K562 (cell line): ENCODE measurements around the gene BCKDHB. TPM values are rescaled to one million over a fixed set of nuclear protein-coding genes. Genes with fewer than 3 reads are reported as not detected.

Experiments
- ATAC-seq: fragments of 200-7000 bp; cut with Tn5 transposase; 3 replicates; pipeline ENCODE4 v1.9.1; 2020; ENCODE audit warnings: moderate library complexity
- BruUV-seq: library from RNA; stranded (reverse); fragments of 400-500 nt; replicated peaks from 2 replicates; lab custom pipeline; 2021; lab: Mats Ljungman, UMichigan
- CTCF ChIA-PET: fragments of 300-600 bp; formaldehyde crosslinking; extraction: SDS; loops from one replicate; lab custom pipeline; 2021; ENCODE audit warnings: low intra/inter-chr PET ratio; lab: Yijun Ruan, JAX
- POLR2A ChIA-PET: fragments of 300-600, 350-650 bp; sonication (Branson Sonifier 250); formaldehyde crosslinking; extraction: SDS; loops from one replicate; lab custom pipeline; 2021; ENCODE audit warnings: antibody characterized with exemption, inconsistent platforms; lab: Yijun Ruan, JAX
- DNase-seq, 4 experiments: peaks; one replicate each; pipeline versions ENCODE4 v3.0.0 to v3.0.0-alpha.2; 2011 to 2018; ENCODE audit warnings: low spot score in 3 of 4, mixed read lengths in 3 of 4; ENCODE audit errors: extremely low read depth in 1 of 4
- FAIRE-seq: peaks from 2 replicates; lab custom pipeline; 2011; peaks lifted over from hg19 to GRCh38; lab: Jason Lieb, UNC
- H2AFZ ChIP-seq: 2 replicates; pipeline ENCODE4 v1.6.0; 2011; ENCODE audit warnings: low read depth, low read length, control low read depth, inconsistent platforms
- H3K27ac ChIP-seq: fragments of 200-600 bp; 3 replicates; pipeline ENCODE4 v1.8.0; 2011; ENCODE audit warnings: low read depth, mild to moderate bottlenecking, control low read depth, inconsistent platforms, low read length, moderate library complexity, mixed read lengths; ENCODE audit errors: extremely low read depth
- H3K27me3 ChIP-seq, 2 experiments: fragments of 300-600 bp in 1 of 2; 2 replicates in 1 of 2; 3 replicates in 1 of 2; pipeline versions ENCODE4 v1.6.0 to v1.8.0; 2011; ENCODE audit warnings: inconsistent platforms in 2 of 2, low read length in 2 of 2, mild to moderate bottlenecking in 1 of 2, mixed read lengths in 1 of 2, moderate library complexity in 1 of 2; ENCODE audit not compliant: control insufficient read depth in 2 of 2, insufficient read depth in 2 of 2
- H3K36me3 ChIP-seq: fragments of 300-600 bp; 3 replicates; pipeline ENCODE4 v1.8.0; 2011; ENCODE audit warnings: mild to moderate bottlenecking, low read length, inconsistent platforms; ENCODE audit not compliant: control insufficient read depth, insufficient read depth
- H3K4me1 ChIP-seq, 2 experiments: fragments of 200-600 bp in 1 of 2; replicated peaks in 1 of 2; 2 replicates in 1 of 2; 3 replicates in 1 of 2; pipeline versions ENCODE4 v1.5.1 to v1.8.0; 2011; ENCODE audit warnings: inconsistent platforms in 2 of 2, low read length in 2 of 2, mild to moderate bottlenecking in 1 of 2, mixed read lengths in 1 of 2, moderate library complexity in 1 of 2; ENCODE audit not compliant: control insufficient read depth in 2 of 2, insufficient read depth in 2 of 2
- H3K4me2 ChIP-seq: 2 replicates; pipeline ENCODE4 v1.6.1; 2011; ENCODE audit warnings: low read length, control low read depth, inconsistent platforms, mixed read lengths; ENCODE audit not compliant: insufficient read depth
- H3K4me3 ChIP-seq: fragments of 200-600 bp; sonication (generic), shearing (Covaris generic); 2 replicates; pipeline ENCODE4 v1.5.1; 2016; ENCODE audit warnings: control low read depth, inconsistent platforms
- H3K79me2 ChIP-seq: fragments of 200-600 bp; 3 replicates; pipeline ENCODE4 v1.8.0; 2011; ENCODE audit warnings: low read length, inconsistent platforms; ENCODE audit not compliant: control insufficient read depth, insufficient read depth
- H3K9ac ChIP-seq, 2 experiments: 2 replicates each; pipeline versions ENCODE4 v1.6.0 to v1.6.1; 2011; ENCODE audit warnings: low read depth in 2 of 2, low read length in 2 of 2, control low read depth in 1 of 2, inconsistent platforms in 1 of 2, mild to moderate bottlenecking in 1 of 2, mixed read lengths in 1 of 2; ENCODE audit not compliant: insufficient read depth in 1 of 2
- H3K9me1 ChIP-seq: one replicate; pipeline ENCODE4 v1.6.0; 2011; ENCODE audit warnings: inconsistent platforms, mild to moderate bottlenecking, low read length, moderate library complexity; ENCODE audit not compliant: control insufficient read depth, insufficient read depth
- H3K9me3 ChIP-seq: replicated peaks from 2 replicates; pipeline ENCODE4 v1.5.1; 2011; ENCODE audit warnings: low read depth, low read length, inconsistent platforms; ENCODE audit not compliant: control insufficient read depth, insufficient read depth
- H4K20me1 ChIP-seq: replicated peaks from 2 replicates; pipeline ENCODE4 v1.6.1; 2011; ENCODE audit warnings: low read length, inconsistent platforms, mixed read lengths; ENCODE audit not compliant: control insufficient read depth, insufficient read depth
- RCOR1 ChIP-seq, 2 experiments: IDR thresholded peaks; 2 replicates each; pipeline ENCODE4 v1.6.1; 2012; ENCODE audit warnings: low read depth in 2 of 2, low read length in 2 of 2, borderline replicate concordance in 1 of 2, improper control_type of control experiment in 1 of 2
- TRIM24 ChIP-seq, 2 experiments: fragments of 450-650 bp; IDR thresholded peaks; 2 replicates each; pipeline ENCODE4 v1.6.1; 2016
- WGBS: fragments of 100-300 bp; shearing (Covaris generic); methylation state at CpG from one replicate; pipeline ENCODE4 v1.1.6; 2016; ENCODE audit warnings: low coverage, mixed read lengths; ENCODE audit not compliant: insufficient coverage; ENCODE audit errors: missing lambda C conversion rate; 5-methylcytosine and 5-hydroxymethylcytosine counted together
- in situ Hi-C: fragments of 300-500 bp; cut with MboI; formaldehyde crosslinking; loops from 4 replicates; pipeline ENCODE4 v1.15.0; 2018; ENCODE audit warnings: inconsistent platforms, mixed read lengths
- intact Hi-C: fragments of 100-400 bp; cut with micrococcal nuclease; formaldehyde crosslinking; loops from 2 replicates; pipeline ENCODE4 v1.14.2; 2022
- polyA plus RNA-seq, 8 experiments: library from polyadenylated mRNA; depleted of rRNA in 4 of 8; stranded (reverse) in 5 of 8; unstranded in 3 of 8; fragments of >200 nt; fragmentation: Nextera tagmentation in 2 of 8; fragmentation: Illumina TruSeq in 1 of 8; extraction: Ambion mirVana in 2 of 8; extraction: Trizol in 1 of 8; gene quantifications; 2 replicates each; pipeline versions ENCODE4 v1.2.1 to v1.2.3, GENCODE V29; 2011 to 2014; ENCODE audit warnings: inconsistent platforms in 1 of 8, missing spikeins in 1 of 8
- total RNA-seq, 7 experiments: library from RNA; depleted of rRNA in 6 of 7; stranded (reverse); fragments of >200 nt in 6 of 7; fragmentation: Illumina TruSeq in 2 of 7; extraction: Trizol in 2 of 7; gene quantifications; 2 replicates each; pipeline versions ENCODE4 v1.2.1 to v1.2.3, GENCODE V29; 2011 to 2021; ENCODE audit warnings: low replicate concordance in 1 of 7
- TF ChIP-seq, protein P1 (sequence below): fragments of 450-650 bp; IDR thresholded peaks from 2 replicates; pipeline ENCODE4 v1.6.1; 2017; ENCODE audit warnings: mild to moderate bottlenecking, moderate library complexity
- TF ChIP-seq, protein P2 (sequence below): fragments of 450-650 bp; IDR thresholded peaks from 2 replicates; pipeline ENCODE4 v1.6.1; 2016; ENCODE audit warnings: low read depth, mild to moderate bottlenecking, moderate library complexity

Gene BCKDHB
- total and polyA plus RNA-seq, 9 of the 15 experiments (the other 6 are each of a cell fraction or from before 2014, with no cell fraction given): 4.1 to 23.7 (median 7.5) TPM

DNA sequence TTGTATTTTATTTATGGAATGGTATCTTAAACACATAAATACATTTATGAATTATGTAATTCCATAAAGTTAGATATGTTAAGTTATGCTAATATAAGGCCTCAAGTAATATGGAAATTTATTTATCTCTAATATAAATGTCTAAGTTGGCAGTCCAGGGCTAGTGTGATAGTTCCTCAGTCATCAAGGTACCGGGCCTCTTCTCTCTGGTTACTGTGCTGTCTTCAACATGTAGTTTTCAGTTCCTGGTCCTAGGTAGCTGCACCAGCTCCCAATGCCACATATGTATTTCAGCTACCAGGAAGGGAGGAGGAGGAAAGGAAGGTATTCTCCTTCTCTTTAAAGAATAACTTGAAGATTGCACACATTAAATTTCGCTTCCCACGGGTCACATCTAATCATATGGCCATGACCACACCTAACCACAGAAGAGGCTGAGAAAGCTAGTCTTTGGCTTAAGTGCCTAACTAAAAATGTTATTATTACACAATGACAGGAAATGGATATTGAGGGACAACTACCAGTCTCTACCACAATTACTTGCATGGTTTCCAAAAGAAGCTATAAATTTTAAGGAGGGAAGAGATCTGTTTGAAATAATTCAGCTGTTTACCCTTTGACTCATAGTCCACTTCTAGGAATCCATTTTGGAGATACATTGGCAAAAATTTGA, 68.6 kb downstream of the BCKDHB start:
- no peaks in the 10 kb centered on the region for H3K4me1 ChIP-seq
- H3K27me3 ChIP-seq: no peaks in the 10 kb centered on the region
- BruUV-seq: no TSS peak
- intact Hi-C loops: no loop called here
- no peak overlapping the region for H3K4me2 ChIP-seq
- no peak for DNase-seq
- H2AFZ ChIP-seq: no peak overlapping the region
- no peaks in the 10 kb centered on the region for H3K36me3 ChIP-seq
- H3K9me1 ChIP-seq: no peaks in the 10 kb centered on the region
- no peak overlapping the region for H3K9ac ChIP-seq
- H3K79me2 ChIP-seq: no peaks in the 10 kb centered on the region
- H3K4me3 ChIP-seq: no peak overlapping the region
- WGBS: 23% methylated on average over 3 of the region's 3 CpGs
- in situ Hi-C loops: no loop called here
- no peak overlapping the region for H3K27ac ChIP-seq
- ChIA-PET CTCF (no interaction called here), POLR2A (no interaction called here)
- TF ChIP-seq, protein P1, sequence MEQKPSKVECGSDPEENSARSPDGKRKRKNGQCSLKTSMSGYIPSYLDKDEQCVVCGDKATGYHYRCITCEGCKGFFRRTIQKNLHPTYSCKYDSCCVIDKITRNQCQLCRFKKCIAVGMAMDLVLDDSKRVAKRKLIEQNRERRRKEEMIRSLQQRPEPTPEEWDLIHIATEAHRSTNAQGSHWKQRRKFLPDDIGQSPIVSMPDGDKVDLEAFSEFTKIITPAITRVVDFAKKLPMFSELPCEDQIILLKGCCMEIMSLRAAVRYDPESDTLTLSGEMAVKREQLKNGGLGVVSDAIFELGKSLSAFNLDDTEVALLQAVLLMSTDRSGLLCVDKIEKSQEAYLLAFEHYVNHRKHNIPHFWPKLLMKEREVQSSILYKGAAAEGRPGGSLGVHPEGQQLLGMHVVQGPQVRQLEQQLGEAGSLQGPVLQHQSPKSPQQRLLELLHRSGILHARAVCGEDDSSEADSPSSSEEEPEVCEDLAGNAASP: no peak
- TF ChIP-seq, protein P2, sequence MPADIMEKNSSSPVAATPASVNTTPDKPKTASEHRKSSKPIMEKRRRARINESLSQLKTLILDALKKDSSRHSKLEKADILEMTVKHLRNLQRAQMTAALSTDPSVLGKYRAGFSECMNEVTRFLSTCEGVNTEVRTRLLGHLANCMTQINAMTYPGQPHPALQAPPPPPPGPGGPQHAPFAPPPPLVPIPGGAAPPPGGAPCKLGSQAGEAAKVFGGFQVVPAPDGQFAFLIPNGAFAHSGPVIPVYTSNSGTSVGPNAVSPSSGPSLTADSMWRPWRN: no peak
- TF ChIP-seq TRIM24 (IDR thresholded peaks at IDR 0.05): no peak
- TF ChIP-seq RCOR1 (IDR thresholded peaks at IDR 0.05; ENCODE audit: borderline replicate concordance in 1 of 2, low read depth in 2 of 2, low read length in 2 of 2): no peak
- TF ChIP-seq, all 486 proteins: peak for 0
- Histone ChIP-seq H4K20me1 (no peaks in the 10 kb centered on the region; the same call in 1 of the 2 replicates), H3K9me3 (no peaks in the 10 kb centered on the region)
- no peak for ATAC-seq
- no peak for FAIRE-seq
